BLaER1 treated with 17β-estradiol and CSF1 and Interleukin-3, amounts not matched to agents 10 nM and 100 nM (cell line): ENCODE data around the gene COPZ2.
A peak's percentile ranks its signal among the peaks of the same experiment; 100 is the strongest.
"Not testable (repeated sequence)": the region's sequence is repeated elsewhere in the genome, so short reads cannot be mapped to it uniquely, and the experiment has no call there.

Experiments
- H3K27ac ChIP-seq, 11 experiments: shearing (Covaris generic); formaldehyde crosslinking; 2 replicates each; pipeline ENCODE4 v1.8.1; 2022
- H3K27me3 ChIP-seq, 11 experiments: shearing (Covaris generic); formaldehyde crosslinking; 2 replicates each; pipeline ENCODE4 v1.8.1; 2022
- H3K36me3 ChIP-seq, 11 experiments: shearing (Covaris generic); formaldehyde crosslinking; 2 replicates each; pipeline ENCODE4 v1.8.1; 2022
- H3K4me1 ChIP-seq, 10 experiments: shearing (Covaris generic); formaldehyde crosslinking; 2 replicates each; pipeline ENCODE4 v1.8.1; 2022
- H3K4me2 ChIP-seq, 11 experiments: shearing (Covaris generic); formaldehyde crosslinking; 2 replicates each; pipeline ENCODE4 v1.8.1; 2022
- H3K4me3 ChIP-seq, 10 experiments: shearing (Covaris generic); formaldehyde crosslinking; 2 replicates each; pipeline ENCODE4 v1.8.1; 2022
- H3K9ac ChIP-seq, 11 experiments: shearing (Covaris generic); formaldehyde crosslinking; 2 replicates each; pipeline ENCODE4 v1.8.1; 2022
- H3K9me3 ChIP-seq, 11 experiments: shearing (Covaris generic); formaldehyde crosslinking; replicated peaks in 1 of 11; 2 replicates each; pipeline ENCODE4 v1.8.1; 2022
- H4K20me1 ChIP-seq, 11 experiments: shearing (Covaris generic); formaldehyde crosslinking; 2 replicates each; pipeline ENCODE4 v1.8.1; 2022
- Cebpa-rat ChIP-seq, 11 experiments: shearing (Covaris generic); IDR thresholded peaks; 2 replicates each; pipeline ENCODE4 v1.8.1; 2022

The COPZ2 gene

DNA sequence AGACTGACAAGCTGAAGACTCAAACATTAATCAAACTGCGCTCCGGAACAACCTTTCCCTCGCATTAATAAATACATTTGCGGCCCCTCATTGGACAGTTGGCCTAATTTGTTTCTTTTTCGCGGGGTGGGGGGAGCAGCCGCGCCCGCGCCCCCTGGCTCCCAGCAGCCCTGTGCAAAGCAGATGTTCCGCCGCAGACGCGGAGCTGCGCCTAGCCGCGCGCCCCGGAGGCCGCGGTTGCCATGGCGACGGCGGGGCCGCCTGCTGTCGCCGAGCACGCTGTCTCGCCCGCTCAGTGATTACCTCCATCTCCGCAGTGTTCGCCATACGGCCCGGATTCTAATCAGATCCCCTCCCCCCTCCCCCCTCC lies 25.5 kb downstream of the COPZ2 start:
- Histone ChIP-seq H3K27me3 (peaks cover 15 to 34% (median 25%) of the 10 kb centered on the region in 11 experiments; a peak in 19 of 22 replicates), H3K4me3 (peak overlapping the region; percentile 45 to 69 (median 62)), H3K27ac (peak overlapping the region in 6 of 11 experiments; percentile 36 to 72 (median 55); a peak in 8 of 22 replicates), H3K36me3 (no peaks in the 10 kb centered on the region), H3K4me2 (peak overlapping the region; percentile 93 to 100 (median 99)), H3K9ac (peak overlapping the region; percentile 28 to 78 (median 66); a peak in 19 of 22 replicates), H4K20me1 (no peaks in the 10 kb centered on the region; a peak in 1 of 22 replicates), H3K4me1 (peaks cover 10 to 27% (median 18%) of the 10 kb centered on the region in 10 experiments; a peak in 18 of 20 replicates), H3K9me3 (no peaks in the 10 kb centered on the region)
- TF ChIP-seq Cebpa-rat (IDR thresholded peaks at IDR 0.05), result no peak

DNA sequence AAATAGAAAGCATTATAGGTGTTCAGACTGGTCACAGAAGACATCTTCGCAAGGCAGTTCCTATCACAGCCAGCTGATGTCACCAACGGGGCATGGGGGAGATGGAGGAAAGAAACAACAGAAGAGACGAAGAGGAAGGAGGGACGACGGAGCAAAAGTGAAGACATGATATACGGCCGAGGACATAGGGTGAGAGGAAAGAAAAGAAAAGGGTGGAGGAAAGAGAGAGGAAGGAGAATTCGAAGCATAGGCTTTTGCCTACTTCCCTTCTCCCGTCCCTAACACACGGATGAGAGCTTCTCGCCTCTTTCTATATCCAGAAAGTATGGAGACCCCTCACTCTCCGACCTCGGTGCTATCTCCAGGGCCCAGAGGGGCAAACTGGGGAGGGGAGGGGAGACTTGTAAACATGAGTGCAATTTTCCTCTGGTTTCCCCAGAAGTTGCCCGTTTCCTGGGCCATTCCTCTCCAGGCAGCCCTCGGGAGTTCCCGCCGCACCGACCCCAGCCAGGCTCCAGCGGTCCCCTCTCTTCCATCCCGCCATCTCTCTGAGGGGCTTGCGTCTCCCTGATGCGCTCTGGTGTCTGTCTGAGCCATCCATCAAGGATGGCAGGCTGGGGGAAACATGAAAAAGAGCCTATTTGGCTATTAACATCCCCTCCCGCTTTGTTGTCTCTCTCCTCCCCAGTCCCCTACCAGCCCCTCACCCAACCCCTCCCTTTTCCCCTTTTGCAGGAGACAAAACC lies 26.0 kb downstream of the COPZ2 start:
- Histone ChIP-seq H3K36me3 (no peaks in the 10 kb centered on the region), H3K4me3 (peak overlapping the region; percentile 45 to 69 (median 62)), H3K9ac (peak overlapping the region; percentile 28 to 78 (median 66); a peak in 20 of 22 replicates), H3K27me3 (peaks cover 15 to 34% (median 25%) of the 10 kb centered on the region in 11 experiments; a peak in 19 of 22 replicates), H4K20me1 (no peaks in the 10 kb centered on the region; a peak in 1 of 22 replicates), H3K27ac (peak overlapping the region in 9 of 11 experiments; percentile 8 to 74 (median 58); a peak in 17 of 22 replicates), H3K4me2 (peak overlapping the region; percentile 93 to 100 (median 99)), H3K4me1 (peaks cover 10 to 30% (median 17%) of the 10 kb centered on the region in 10 experiments; a peak in 18 of 20 replicates), H3K9me3 (no peaks in the 10 kb centered on the region)
- TF ChIP-seq Cebpa-rat (IDR thresholded peaks at IDR 0.05), result no peak

DNA sequence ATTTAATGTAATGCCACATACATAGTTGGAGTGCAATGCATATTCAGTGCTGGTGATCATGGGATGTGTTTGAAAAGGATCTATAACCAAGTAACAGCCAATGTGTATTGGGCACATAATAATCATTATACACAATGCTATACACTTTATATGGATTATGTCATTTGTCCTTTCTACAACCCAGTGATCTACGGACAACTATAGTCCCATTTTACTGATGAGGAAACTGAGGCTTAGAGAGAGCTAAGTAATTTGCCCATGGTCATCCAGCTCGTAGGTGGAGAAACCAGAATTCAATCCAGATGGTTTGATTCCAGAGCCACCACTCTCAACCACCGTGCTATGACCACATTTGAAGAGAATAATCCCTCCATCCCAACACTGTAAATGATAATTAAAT lies 27.4 kb downstream of the COPZ2 start:
- Histone ChIP-seq H3K36me3 (no peaks in the 10 kb centered on the region), H3K27me3 (peaks cover 15 to 31% (median 25%) of the 10 kb centered on the region in 11 experiments; a peak in 19 of 22 replicates), H3K27ac (no peak overlapping the region)

DNA sequence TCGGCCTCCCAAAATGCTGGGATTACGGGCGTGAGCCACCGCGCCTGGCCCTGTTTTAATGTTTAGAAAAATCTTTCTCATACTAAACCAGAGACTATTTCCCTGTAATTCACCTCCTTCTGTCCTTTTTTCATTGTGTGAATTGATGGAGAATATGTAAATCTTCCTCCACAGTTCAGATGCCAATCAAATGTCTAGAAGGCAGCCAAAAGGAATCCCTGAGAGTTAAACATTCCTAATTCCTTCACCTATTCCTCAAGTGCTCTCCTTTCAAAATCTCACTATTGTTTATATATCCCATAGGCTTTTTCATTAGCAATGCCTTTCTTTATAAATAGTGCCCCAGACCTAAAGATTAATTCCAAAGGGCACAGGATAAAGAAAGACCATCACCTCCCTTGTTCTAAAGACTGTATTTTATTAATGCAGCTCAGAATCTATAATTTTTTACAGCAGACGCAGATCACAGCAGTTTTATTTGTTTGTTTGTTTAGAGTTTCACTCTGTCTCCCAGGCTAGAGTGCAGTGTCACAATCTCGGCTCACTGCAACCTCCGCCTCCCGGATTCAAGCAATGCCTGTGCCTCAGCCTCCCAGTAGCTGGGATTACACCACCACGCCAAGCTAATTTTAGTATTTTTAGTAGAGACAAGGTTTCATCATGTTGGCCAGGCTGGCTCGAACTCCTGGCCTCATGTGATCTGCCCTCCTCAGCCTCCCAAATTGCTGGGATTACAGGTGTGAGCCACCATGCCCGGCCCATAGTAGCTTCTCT lies 30.5 kb downstream of the COPZ2 start:
- Histone ChIP-seq H3K36me3 (no peaks in the 10 kb centered on the region), H3K9ac (no peak overlapping the region), H3K4me3 (no peak overlapping the region), H3K4me2 (peak overlapping the region in 1 of 11 experiments; percentile 33; a peak in 2 of 22 replicates), H3K9me3 (no peaks in the 10 kb centered on the region), H3K27me3 (peaks cover 0 to 3% (median 0%) of the 10 kb centered on the region in 11 experiments; a peak in 2 of 22 replicates), H4K20me1 (no peaks in the 10 kb centered on the region), H3K27ac (no peak overlapping the region), H3K4me1 (peaks cover 39 to 69% (median 53%) of the 10 kb centered on the region in 10 experiments)
- TF ChIP-seq Cebpa-rat (IDR thresholded peaks at IDR 0.05), result no peak

More for the DNA sequence above, 27.4 kb downstream of the COPZ2 start:
- Histone ChIP-seq H3K4me1 (peaks cover 15 to 44% (median 29%) of the 10 kb centered on the region in 10 experiments), H3K9me3 (no peaks in the 10 kb centered on the region), H4K20me1 (no peaks in the 10 kb centered on the region; a peak in 1 of 22 replicates), H3K4me2 (no peak overlapping the region), H3K9ac (no peak overlapping the region), H3K4me3 (no peak overlapping the region)
- no peak for TF ChIP-seq Cebpa-rat (IDR thresholded peaks at IDR 0.05)

DNA sequence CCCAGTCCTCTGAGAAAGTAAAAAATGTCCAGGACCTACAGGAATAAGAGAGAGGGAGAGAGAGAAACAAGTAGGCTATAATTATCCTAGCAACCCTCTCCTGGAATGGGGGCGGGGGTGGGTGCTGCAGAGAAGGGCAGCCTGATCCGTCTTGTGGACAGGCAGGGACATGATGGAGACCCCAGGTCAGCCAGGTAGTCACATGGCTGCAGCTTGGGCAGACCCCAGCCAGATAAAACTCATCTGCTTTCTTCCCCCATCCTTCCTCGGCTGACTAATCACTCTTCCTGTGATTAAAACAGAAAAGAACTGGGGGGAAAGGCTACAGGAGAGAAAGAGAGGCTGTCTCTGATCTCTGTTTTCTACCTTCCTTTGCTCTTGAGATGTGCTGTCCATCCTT lies 32.6 kb downstream of the COPZ2 start:
- TF ChIP-seq Cebpa-rat (IDR thresholded peaks at IDR 0.05), result no peak
- Histone ChIP-seq H3K9me3 (no peaks in the 10 kb centered on the region), H4K20me1 (no peaks in the 10 kb centered on the region), H3K4me2 (peak overlapping the region; percentile 68 to 95 (median 86)), H3K4me3 (no peak overlapping the region), H3K4me1 (peaks cover 38 to 78% (median 62%) of the 10 kb centered on the region in 10 experiments), H3K27ac (peak overlapping the region; percentile 1 to 99 (median 95); a peak in 20 of 22 replicates), H3K36me3 (no peaks in the 10 kb centered on the region), H3K27me3 (no peaks in the 10 kb centered on the region), H3K9ac (peak overlapping the region in 9 of 11 experiments; percentile 2 to 55 (median 30); a peak in 13 of 22 replicates)

DNA sequence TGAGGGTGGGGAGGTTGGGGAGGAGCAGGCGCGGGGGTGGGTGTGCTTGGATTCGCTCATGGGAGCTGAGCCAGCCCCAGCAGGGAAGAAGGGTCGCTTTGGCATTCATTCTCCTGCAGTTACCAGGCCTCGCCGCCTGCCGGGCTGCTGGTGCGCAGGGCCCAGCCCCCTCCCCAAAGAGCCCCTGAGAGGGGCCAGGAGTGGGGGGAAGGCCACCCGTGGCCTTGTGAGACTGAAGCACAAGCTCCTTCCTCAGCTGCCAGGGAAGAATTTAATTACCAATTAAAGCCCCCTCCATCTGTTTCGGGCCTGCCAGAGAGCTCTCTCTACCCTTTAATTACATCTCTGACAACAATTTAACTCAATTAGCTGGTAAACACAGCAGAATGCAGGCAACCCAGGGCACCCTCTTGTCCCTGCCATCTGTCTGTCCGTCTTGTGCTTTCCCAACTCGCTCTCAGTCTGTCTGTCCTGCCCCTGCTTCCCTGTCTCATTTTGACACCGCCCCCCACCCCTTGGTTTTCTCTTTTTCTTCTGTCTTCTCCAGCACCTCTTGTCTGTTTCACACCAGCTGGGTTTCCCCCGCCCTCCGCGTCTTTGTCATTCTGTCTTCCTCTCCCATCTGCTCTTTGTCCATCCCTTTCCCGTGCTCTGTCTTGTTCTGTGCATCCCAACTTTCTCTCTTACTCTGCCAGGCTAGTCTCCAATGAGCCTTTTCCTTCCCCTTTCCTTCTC lies 34.0 kb downstream of the COPZ2 start:
- peak overlapping the region; percentile 87 to 99 (median 95) for H3K27ac ChIP-seq
- H3K4me1 ChIP-seq, result peaks cover 38 to 92% (median 73%) of the 10 kb centered on the region in 10 experiments
- peak overlapping the region in 10 of 11 experiments; percentile 82 to 91 (median 86); a peak in 19 of 22 replicates for H3K9ac ChIP-seq
- no peaks in the 10 kb centered on the region for H3K9me3 ChIP-seq
- peak overlapping the region in 1 of 10 experiments; percentile 44; a peak in 2 of 20 replicates for H3K4me3 ChIP-seq
- H3K36me3 ChIP-seq, result no peaks in the 10 kb centered on the region
- TF ChIP-seq Cebpa-rat (IDR thresholded peaks at IDR 0.05), result no peak
- H3K4me2 ChIP-seq, result peak overlapping the region; percentile 73 to 95 (median 86); a peak in 21 of 22 replicates
- H4K20me1 ChIP-seq, result no peaks in the 10 kb centered on the region
- H3K27me3 ChIP-seq, result no peaks in the 10 kb centered on the region

DNA sequence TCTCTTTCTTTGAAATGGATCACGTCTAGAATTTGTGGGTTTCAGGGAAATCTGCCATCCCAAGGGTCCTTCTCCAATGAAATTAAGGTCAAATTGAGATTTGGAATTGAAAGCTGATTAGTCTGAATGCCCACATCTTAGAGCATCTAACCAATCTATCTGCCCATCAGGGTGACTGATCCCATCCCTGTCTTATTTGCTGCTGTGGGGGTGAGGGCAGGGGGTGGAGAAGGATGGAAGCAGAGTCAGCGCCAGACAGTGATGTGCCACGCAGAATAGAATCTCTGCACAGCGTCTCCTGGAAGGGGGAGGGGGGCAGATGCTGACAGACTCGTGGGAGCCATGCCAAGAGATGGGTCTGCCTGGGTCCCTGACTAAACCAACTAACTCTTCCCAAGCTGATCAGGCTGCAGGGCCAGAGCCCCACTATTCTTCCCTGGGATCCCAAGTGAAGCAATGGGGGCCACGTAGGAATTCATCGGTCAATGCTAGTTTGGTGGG lies 34.6 kb downstream of the COPZ2 start:
- Histone ChIP-seq H3K4me3 (peak overlapping the region in 2 of 10 experiments; percentile 9 to 44; a peak in 5 of 20 replicates), H3K27ac (peak overlapping the region; percentile 87 to 99 (median 95)), H3K4me1 (peaks cover 38 to 97% (median 74%) of the 10 kb centered on the region in 10 experiments), H3K9ac (peak overlapping the region; percentile 76 to 91 (median 86)), H3K36me3 (no peaks in the 10 kb centered on the region), H3K9me3 (no peaks in the 10 kb centered on the region), H3K4me2 (peak overlapping the region; percentile 73 to 95 (median 86)), H4K20me1 (no peaks in the 10 kb centered on the region), H3K27me3 (no peaks in the 10 kb centered on the region)
- no peak; a peak in 1 of 22 replicates for TF ChIP-seq Cebpa-rat (IDR thresholded peaks at IDR 0.05)

DNA sequence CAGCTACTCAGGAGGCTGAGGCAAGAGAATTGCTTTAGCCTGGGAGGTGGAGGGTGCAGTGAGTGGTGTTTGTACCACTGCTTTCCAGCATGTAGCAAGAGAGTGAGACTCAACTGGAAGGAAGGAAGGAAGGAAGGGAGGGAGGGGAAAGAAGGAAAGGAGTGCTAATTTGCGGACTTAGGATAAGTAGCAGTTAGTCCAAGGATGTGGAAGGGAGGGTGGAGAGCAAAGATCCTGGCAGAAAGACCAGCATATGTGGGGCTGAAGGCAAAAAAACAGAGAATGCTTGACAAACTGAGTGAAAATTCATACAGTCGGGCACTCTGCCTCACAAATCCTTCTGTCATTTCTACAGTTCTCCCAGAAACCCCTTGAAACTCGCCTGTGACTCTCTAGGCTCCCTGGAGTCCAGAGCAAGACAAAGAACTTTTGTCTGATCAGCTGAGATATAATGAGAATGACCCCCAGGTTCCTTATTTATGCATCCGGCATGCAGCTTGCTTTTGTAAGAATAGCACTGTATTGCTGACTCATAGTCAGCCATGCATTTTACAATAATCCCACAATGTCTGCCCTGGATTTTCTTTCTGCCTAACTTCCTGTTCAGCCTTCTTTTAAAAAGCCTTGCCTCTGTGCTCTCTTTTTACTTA lies 35.2 kb downstream of the COPZ2 start:
- peak in 6 of 11 experiments; percentile 19 to 69 (median 52); a peak in 6 of 22 replicates for TF ChIP-seq Cebpa-rat (IDR thresholded peaks at IDR 0.05)
- H4K20me1 ChIP-seq, result no peaks in the 10 kb centered on the region
- H3K9ac ChIP-seq, result peak overlapping the region; percentile 76 to 91 (median 86)
- peak overlapping the region; percentile 87 to 99 (median 95) for H3K27ac ChIP-seq
- H3K27me3 ChIP-seq, result no peaks in the 10 kb centered on the region
- H3K36me3 ChIP-seq, result no peaks in the 10 kb centered on the region
- peak overlapping the region in 8 of 10 experiments; percentile 10 to 51 (median 25); a peak in 8 of 20 replicates for H3K4me3 ChIP-seq
- peak overlapping the region; percentile 73 to 95 (median 86) for H3K4me2 ChIP-seq
- H3K4me1 ChIP-seq, result peaks cover 38 to 97% (median 80%) of the 10 kb centered on the region in 10 experiments
- no peaks in the 10 kb centered on the region for H3K9me3 ChIP-seq

DNA sequence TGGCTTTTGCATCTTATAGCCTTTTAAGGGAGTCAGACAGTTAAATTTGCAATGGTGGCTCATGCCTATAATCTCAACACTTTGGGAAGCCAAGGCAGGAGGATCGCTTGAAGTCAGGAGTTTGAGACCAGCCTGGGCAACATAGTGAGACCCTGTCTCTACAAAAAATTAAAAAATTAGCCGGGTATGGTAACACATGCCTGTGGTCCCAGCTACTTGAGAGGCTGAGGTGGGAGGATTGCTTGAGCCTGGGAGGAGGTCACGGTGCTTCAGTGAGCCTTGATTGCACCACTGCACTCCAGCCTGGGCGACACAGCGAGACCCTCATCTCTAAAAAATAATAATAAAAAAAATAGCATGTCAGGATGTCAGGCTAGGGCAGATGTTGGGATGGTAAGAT lies 35.9 kb downstream of the COPZ2 start:
- H4K20me1 ChIP-seq, H3K9me3 ChIP-seq, H3K27me3 ChIP-seq, H3K36me3 ChIP-seq: not testable (repeated sequence)
- Histone ChIP-seq H3K4me3 (peak overlapping the region in 4 of 10 experiments; percentile 10 to 51 (median 26); a peak in 3 of 20 replicates), H3K4me2 (peak overlapping the region; percentile 73 to 95 (median 86)), H3K9ac (peak overlapping the region; percentile 76 to 91 (median 86); a peak in 21 of 22 replicates), H3K4me1 (peaks cover 38 to 94% (median 80%) of the 10 kb centered on the region in 10 experiments), H3K27ac (peak overlapping the region; percentile 87 to 99 (median 95))
